AG10803 (cell line): ENCODE measurements around the gene KRTAP9-8.
"Not testable (repeated sequence)": the region's sequence is repeated elsewhere in the genome, so short reads cannot be mapped to it uniquely, and the experiment has no call there.

Experiments
- DNase-seq: peaks from one replicate; pipeline ENCODE4 v3.0.0; 2010; ENCODE audit warnings: low read depth
- H3K4me3 ChIP-seq: 2 replicates; pipeline ENCODE4 v1.5.1; 2011; ENCODE audit warnings: mild to moderate bottlenecking, low read length, control low read depth
- CTCF ChIP-seq: conservative IDR thresholded peaks from 2 replicates; pipeline ENCODE4 v1.5.1; 2011; ENCODE audit warnings: mild to moderate bottlenecking, low read length, control low read depth, inconsistent platforms

The KRTAP9-8 gene

GRCh38 chr17:41251261-41251660 lies 13.5 kb downstream of the KRTAP9-8 start:
- DNase-seq: peak; percentile 52
- TF ChIP-seq CTCF: no peak
- no peak overlapping the region for H3K4me3 ChIP-seq

GRCh38 chr17:41254861-41255260 lies 17.1 kb downstream of the KRTAP9-8 start:
- H3K4me3 ChIP-seq: no peak overlapping the region
- peak; percentile 41 for DNase-seq
- TF ChIP-seq CTCF: no peak

GRCh38 chr17:41255381-41256290 lies 17.8 kb downstream of the KRTAP9-8 start, which contains the start of gene KRTAP9-9:
Gene KRTAP9-9, plus strand, starts transcription at chr17:41255384.
- peak; percentile 55 for DNase-seq
- not testable (repeated sequence) for H3K4me3 ChIP-seq

GRCh38 chr17:41256291-41256685 lies 18.5 kb downstream of the KRTAP9-8 start:
- no peak overlapping the region for H3K4me3 ChIP-seq
- TF ChIP-seq CTCF: no peak
- no peak for DNase-seq

- H3K4me3 ChIP-seq: no peak overlapping the region
- DNase-seq: peak; percentile 73
- no peak for TF ChIP-seq CTCF
These were observed 20.6 kb downstream of the KRTAP9-8 start for GRCh38 chr17:41258406-41258805.

- no peak overlapping the region for H3K4me3 ChIP-seq
- no peak for DNase-seq
- TF ChIP-seq CTCF: no peak
These were observed 25.4 kb downstream of the KRTAP9-8 start for GRCh38 chr17:41263212-41263611.

- H3K4me3 ChIP-seq: no peak overlapping the region
- TF ChIP-seq CTCF: no peak
- no peak for DNase-seq
These were observed 26.8 kb downstream of the KRTAP9-8 start for GRCh38 chr17:41264599-41264998.
